ENCODE measurements around the gene KIF6. TPM values are rescaled to one million over a fixed set of nuclear protein-coding genes. Genes with fewer than 3 reads are reported as not detected.

The KIF6 gene
- polyA plus RNA-seq, 1 donor (not counting 4 experiments of a cell fraction or from before 2014, with no cell fraction given): 0.14 TPM

DNA sequence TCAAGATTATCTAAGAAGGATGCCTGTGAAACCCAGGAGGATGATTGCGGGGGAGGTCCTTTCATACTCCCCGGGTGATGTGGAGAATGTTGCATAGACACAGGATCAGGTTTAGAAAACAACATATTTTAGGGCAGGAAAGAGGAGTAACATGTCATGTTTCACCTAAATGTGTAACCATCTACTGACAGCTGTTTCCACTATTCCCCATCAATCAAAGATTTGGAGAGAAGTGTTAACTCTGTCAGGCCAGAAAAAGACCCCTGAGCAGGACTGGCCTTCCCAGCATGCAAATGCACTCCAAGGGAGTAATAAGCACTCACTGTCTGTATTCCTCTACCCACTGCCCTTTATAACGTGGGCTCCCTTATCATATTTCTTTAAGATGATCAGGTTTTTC is 254.7 kb downstream of the KIF6 start:
- FAIRE-seq (no peak), DNase-seq (ENCODE audit: low read depth, low spot score) (no peak)
- H3K27me3 ChIP-seq (ENCODE audit: control insufficient read depth, extremely low read depth, insufficient read depth, low read length): no peaks in the 10 kb centered on the region
- H3K4me2 ChIP-seq (ENCODE audit: control insufficient read depth, extremely low read depth, insufficient read depth, low read depth, low read length): no peak overlapping the region
- H3K27ac ChIP-seq (ENCODE audit: control insufficient read depth, insufficient read depth, low read length): no peak overlapping the region
- TF ChIP-seq EZH2 (IDR thresholded peaks at IDR 0.05; ENCODE audit: low read length): no peak
- TF ChIP-seq, protein P1, sequence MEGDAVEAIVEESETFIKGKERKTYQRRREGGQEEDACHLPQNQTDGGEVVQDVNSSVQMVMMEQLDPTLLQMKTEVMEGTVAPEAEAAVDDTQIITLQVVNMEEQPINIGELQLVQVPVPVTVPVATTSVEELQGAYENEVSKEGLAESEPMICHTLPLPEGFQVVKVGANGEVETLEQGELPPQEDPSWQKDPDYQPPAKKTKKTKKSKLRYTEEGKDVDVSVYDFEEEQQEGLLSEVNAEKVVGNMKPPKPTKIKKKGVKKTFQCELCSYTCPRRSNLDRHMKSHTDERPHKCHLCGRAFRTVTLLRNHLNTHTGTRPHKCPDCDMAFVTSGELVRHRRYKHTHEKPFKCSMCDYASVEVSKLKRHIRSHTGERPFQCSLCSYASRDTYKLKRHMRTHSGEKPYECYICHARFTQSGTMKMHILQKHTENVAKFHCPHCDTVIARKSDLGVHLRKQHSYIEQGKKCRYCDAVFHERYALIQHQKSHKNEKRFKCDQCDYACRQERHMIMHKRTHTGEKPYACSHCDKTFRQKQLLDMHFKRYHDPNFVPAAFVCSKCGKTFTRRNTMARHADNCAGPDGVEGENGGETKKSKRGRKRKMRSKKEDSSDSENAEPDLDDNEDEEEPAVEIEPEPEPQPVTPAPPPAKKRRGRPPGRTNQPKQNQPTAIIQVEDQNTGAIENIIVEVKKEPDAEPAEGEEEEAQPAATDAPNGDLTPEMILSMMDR (optimal IDR thresholded peaks at IDR 0.05 in 1 of 3, IDR thresholded peaks at IDR 0.05 in 1 of 3, conservative IDR thresholded peaks at IDR 0.05 in 1 of 3; ENCODE audit: extremely low read depth in 1 of 3, insufficient read depth in 2 of 3, low read length in 3 of 3): no peak
- no peak overlapping the region for H2AFZ ChIP-seq (ENCODE audit: control insufficient read depth, low read length)
- H3K36me3 ChIP-seq (ENCODE audit: control insufficient read depth in 2 of 2, extremely low read depth in 1 of 2, insufficient read depth in 2 of 2, low read length in 2 of 2): no peaks in the 10 kb centered on the region
- no peak overlapping the region for H3K4me3 ChIP-seq (ENCODE audit: control insufficient read depth in 2 of 3, extremely low read depth in 1 of 3, insufficient read depth in 2 of 3, low read depth in 1 of 3, low read length in 3 of 3)
- H3K79me2 ChIP-seq (ENCODE audit: control insufficient read depth, insufficient read depth, low read length): no peaks in the 10 kb centered on the region
- H3K4me1 ChIP-seq (ENCODE audit: control insufficient read depth, extremely low read depth, insufficient read depth, low read length): no peaks in the 10 kb centered on the region
- dilution Hi-C loops (cut with MboI; ENCODE audit: extremely low pct_ligation_motif_present, low sequenced_read_pairs): no loop called here
- no peaks in the 10 kb centered on the region for H3K9me1 ChIP-seq (ENCODE audit: control insufficient read depth, extremely low read depth, insufficient read depth, low read length)
- no peaks in the 10 kb centered on the region for H4K20me1 ChIP-seq (ENCODE audit: control insufficient read depth, extremely low read depth, insufficient read depth, low read length)
- H3K9me3 ChIP-seq (ENCODE audit: control insufficient read depth, low read depth, low read length): no peaks in the 10 kb centered on the region
- no peak overlapping the region for H3K9ac ChIP-seq (ENCODE audit: control insufficient read depth, extremely low read depth, insufficient read depth, low read length)

DNA sequence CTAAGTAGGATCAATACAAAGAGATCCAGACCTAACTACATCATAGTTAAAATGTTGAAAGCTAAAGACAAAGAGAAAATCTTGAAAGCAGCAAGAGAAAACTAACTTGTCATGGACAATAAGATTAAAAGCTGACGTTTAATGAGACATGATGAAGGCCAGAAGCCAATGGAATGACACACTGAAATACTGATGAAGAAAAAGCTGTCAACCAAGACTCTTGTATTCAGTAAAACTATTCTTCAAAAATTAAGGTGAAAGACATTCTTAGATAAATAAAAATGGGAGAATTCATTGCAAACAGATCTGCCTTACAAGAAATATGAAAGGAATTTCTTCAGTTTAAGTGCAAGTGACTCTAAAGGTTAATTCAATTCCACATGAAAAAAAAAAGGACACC is 256.8 kb downstream of the KIF6 start:
- Histone ChIP-seq H3K79me2 (ENCODE audit: control insufficient read depth, insufficient read depth, low read length) (no peaks in the 10 kb centered on the region), H3K4me3 (ENCODE audit: control insufficient read depth in 2 of 3, extremely low read depth in 1 of 3, insufficient read depth in 2 of 3, low read depth in 1 of 3, low read length in 3 of 3) (no peak overlapping the region), H2AFZ (ENCODE audit: control insufficient read depth, low read length) (no peak overlapping the region), H4K20me1 (ENCODE audit: control insufficient read depth, extremely low read depth, insufficient read depth, low read length) (no peaks in the 10 kb centered on the region), H3K27ac (ENCODE audit: control insufficient read depth, insufficient read depth, low read length) (no peak overlapping the region), H3K9ac (ENCODE audit: control insufficient read depth, extremely low read depth, insufficient read depth, low read length) (no peak overlapping the region), H3K9me1 (ENCODE audit: control insufficient read depth, extremely low read depth, insufficient read depth, low read length) (no peaks in the 10 kb centered on the region), H3K36me3 (ENCODE audit: control insufficient read depth in 2 of 2, extremely low read depth in 1 of 2, insufficient read depth in 2 of 2, low read length in 2 of 2) (no peaks in the 10 kb centered on the region), H3K4me1 (ENCODE audit: control insufficient read depth, extremely low read depth, insufficient read depth, low read length) (no peaks in the 10 kb centered on the region), H3K4me2 (ENCODE audit: control insufficient read depth, extremely low read depth, insufficient read depth, low read depth, low read length) (no peak overlapping the region), H3K27me3 (ENCODE audit: control insufficient read depth, extremely low read depth, insufficient read depth, low read length) (no peaks in the 10 kb centered on the region), H3K9me3 (ENCODE audit: control insufficient read depth, low read depth, low read length) (no peaks in the 10 kb centered on the region)
- dilution Hi-C loops (cut with MboI; ENCODE audit: extremely low pct_ligation_motif_present, low sequenced_read_pairs): no loop called here
- TF ChIP-seq, protein P1 (optimal IDR thresholded peaks at IDR 0.05 in 1 of 3, IDR thresholded peaks at IDR 0.05 in 1 of 3, conservative IDR thresholded peaks at IDR 0.05 in 1 of 3; ENCODE audit: extremely low read depth in 1 of 3, insufficient read depth in 2 of 3, low read length in 3 of 3): no peak
- TF ChIP-seq EZH2 (IDR thresholded peaks at IDR 0.05; ENCODE audit: low read length): no peak
- FAIRE-seq: no peak
- no peak for DNase-seq (ENCODE audit: low read depth, low spot score)
